ENCODE results near the gene DYNC1LI1.

DYNC1LI1 gene

DNA sequence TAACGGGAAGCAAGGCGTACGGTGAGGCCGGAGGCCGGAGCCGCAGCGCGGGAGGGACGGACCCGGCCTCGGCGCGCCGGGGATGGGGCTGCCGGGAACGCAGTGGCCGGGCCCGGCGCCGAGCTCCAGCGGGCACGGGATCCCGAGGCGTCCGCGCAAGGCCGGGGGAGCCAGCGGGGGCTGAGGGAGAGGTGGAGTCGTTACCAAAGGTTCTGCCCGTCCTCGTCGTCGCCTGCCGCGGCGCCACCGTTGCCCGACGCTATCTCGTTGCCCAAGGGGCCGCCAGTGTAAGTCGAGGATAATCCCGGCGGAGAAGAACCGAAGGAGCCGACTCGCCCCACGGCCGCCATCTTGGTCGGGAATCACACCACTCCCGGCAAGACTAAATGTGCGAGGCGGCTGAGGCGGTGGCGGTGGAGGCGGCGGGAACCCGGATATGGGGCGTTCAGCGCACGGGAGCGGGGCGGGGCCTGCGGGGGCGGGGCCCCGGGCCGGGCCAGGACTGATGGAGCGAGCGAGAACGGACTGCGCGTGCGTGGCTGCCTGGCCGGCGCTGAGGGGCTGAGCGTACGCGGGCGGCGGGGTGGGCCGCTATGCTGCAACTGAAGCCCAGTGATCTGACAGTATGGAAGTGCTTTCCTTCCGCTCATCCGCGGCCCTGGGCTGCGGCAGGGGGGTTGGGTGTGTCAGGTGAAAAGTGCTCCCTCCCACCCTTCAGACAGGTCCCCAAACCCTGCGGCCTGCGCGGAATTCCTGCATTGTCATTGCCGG, at the start of gene DYNC1LI1:
Gene DYNC1LI1, minus strand, starts transcription at position 438 of the 771 bp plus-strand sequence. Its CDS starts 88 bp downstream, at position 350.
- peak; percentile 92 for DNase-seq

DNA sequence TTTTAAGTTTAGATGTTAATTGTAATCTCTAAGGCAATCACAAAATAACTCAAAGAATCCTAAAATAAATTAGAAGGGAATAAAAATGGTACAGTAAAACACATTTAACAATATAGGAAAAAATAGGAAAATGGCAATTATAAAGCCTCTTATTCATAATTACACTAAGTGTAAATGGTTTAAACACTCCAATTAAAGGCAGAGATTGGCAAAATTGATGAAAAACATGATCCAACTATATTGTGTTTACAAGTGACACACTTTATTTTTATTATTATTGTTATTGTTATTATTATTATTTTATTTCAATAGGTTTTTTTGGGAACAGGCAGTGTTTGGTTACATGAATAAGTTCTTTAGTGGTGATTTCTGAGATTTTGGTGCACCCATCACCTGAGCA, 48.7 kb upstream of the DYNC1LI1 start:
- no peak for DNase-seq

DNA sequence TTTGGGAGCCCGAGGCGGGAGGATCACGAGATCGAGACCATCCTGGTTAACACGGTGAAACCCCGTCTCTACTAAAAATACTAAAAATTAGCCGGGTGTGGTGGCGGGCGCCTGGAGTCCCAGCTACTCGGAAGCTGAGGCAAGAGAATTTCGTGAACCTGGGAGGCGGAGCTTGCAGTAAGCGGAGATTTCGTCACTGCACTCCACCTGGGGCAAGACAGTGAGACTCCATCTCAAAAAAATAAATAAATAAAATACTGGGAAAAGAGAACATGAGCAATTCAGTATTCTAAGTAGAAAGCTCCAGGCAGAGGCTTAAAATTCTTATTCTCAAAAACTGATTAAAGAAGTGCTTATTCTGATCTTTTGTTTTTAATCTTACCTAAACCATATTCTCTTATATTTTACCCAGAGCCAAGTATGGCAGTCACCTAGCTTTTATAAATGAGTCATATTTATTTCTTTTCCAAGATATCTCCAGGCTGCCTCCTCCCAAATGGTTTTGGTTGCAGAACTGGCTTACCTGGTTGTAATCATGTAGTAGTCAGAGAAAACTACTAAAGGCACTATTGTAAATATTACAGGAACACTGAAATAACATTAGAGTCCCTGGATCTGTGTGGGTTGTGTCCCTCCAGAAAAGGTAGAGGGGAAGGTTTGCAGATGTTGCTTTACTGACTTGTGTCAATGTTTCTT, 45.8 kb upstream of the DYNC1LI1 start:
- no peak for DNase-seq

DNA sequence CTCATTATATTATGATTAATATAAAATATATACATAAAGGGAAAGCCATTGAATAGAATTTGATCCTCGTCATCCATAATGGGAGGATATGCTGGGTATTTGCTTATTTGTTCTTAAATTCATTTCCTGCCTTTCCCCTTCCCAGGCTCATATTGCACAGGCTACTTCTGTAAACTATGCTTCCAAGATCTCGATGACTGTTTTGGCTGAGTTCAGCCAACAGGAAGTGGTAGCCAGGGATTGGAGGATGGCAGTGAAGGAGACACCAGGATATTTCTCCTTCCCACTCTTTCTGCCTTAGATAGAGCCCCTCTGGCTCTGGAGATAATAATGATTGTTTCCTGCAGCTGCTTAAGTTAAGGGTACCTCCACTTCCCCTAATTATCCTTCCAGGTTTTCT, 44.3 kb upstream of the DYNC1LI1 start:
- peak; percentile 24 for DNase-seq

DNA sequence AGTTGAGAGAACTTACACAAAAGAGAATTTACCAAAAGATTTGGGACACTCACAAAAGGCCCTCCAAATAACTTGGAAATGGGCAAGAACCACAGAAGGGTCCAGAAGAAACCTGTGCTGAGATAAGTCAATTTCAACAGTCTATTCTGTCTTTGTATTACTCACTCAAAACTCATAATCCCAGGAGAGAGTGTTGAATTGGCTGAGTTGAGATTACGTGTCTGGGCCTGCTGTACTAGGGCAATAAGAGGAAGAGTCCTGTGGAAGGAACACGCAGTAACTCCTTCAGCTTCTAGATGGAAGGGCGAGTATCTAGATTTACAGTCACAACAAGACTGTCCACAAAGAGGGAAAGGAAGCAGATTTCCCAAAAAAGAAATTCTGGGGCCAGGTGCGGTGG, 42.5 kb upstream of the DYNC1LI1 start:
- no peak for DNase-seq

DNA sequence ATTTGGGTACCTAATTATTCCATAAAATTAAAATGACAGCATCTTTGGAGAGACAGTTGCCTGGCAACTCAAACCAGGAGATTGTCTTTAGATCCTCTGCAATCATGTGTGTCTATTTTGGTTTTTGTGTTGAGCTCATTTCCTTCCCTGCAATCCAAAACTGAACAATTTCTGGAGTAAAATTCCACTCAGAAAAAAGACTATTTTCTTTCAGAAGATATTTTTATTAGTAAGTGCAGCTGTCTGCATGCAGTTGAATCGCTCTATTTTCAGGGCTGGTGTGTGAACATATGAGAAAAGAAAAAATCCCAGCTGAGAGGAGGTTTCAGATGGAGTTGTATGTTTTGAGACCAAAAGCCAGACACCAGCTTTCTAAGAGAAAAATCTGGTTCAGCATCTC, 41.9 kb upstream of the DYNC1LI1 start:
- no peak for DNase-seq

DNA sequence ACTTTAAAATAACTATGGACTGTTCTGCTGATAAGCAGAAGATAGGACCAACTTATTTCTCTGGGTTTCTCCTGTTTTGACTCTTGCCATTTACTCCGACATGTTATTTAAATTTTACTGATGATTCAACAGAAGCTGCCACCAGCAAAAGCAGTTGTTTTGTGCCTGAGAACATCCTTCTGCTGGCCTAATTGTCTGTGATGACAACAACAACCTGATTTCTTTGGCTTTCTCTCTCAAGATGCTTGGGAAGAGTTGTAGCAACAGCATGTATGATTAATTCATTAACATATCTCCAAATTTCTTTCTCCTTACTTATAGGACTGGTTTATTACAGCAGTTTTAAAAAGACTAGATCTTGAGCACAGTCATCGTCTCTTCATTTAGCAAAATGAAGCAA, 36.9 kb upstream of the DYNC1LI1 start:
- no peak for DNase-seq

DNA sequence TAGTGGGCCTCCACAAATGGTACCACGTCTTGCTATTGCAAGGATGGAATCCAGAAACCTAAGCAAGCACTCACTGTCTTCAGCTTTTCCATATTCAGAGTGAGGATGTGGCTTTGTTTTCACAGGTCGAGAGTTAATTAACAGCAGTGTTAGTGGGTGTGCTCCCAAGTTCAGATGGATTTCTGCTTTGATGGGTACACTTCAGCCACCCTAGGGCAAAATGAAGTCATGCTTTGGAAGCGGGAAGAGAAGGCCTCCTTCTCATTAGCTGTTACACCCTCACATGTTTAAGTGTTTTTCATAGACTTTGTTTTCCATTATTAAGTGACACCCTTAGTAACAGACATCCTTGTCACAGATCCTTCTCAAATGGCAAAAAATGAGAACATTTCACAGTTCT, 36.3 kb upstream of the DYNC1LI1 start:
- DNase-seq, result no peak

DNA sequence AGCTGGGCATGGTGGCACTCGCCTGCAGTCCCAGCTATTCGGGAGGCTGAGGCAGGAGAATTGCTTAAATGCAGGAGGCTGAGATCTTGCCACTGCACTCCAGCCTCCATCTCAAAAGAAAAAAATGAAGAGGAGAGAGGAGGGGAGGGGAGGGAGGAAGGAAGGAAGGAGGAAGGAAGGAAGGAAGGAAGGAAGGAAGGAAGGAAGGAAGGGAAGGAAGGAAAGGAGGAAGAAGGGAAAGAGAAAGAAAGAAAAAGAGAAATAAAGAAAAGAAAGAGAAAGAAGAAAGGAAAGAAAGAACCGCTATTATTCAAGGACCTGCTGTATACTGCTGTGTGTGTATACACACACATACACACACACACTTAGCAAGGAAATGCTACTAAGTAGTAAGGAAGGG, 35.6 kb upstream of the DYNC1LI1 start:
- DNase-seq, result no peak

DNA sequence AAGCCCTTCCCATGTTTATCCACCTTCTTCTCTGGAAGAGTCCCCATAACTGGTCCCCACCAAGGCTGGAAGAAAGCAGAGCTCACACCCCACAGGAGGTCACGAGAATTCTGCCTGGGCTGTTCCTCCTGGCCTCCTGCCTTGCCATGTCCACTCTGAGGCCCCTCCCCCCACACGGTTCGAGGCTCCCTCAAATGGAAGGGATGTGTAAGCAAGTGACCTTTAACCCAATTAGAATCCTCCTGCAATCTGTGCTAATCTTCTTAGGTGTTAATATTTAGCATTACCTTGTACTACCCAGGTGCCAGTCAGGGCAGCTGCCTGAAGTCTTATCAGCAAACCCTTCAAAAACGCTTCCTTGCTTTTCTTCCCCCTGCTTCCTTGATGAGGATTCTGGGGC, 32.4 kb upstream of the DYNC1LI1 start:
- DNase-seq, result no peak

DNA sequence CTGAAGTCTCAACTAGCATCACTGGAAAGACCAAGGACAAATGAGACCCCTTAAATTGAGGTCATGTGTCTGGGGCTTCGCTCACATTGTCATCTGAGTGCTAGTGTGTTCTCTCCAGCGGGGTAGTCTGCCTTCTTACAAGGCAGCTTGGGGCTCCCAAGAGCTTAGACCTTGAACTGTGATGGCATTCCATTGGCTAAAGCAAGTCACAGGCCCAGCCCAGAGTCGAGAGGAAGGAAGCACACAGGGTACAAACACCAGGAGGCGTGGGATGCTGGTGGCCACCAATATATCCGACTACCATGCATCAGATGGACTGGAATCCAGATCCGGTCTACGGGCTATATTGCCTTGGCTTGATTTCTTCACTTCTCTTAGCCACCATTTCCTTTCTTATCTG, 31.5 kb upstream of the DYNC1LI1 start:
- DNase-seq, result no peak

DNA sequence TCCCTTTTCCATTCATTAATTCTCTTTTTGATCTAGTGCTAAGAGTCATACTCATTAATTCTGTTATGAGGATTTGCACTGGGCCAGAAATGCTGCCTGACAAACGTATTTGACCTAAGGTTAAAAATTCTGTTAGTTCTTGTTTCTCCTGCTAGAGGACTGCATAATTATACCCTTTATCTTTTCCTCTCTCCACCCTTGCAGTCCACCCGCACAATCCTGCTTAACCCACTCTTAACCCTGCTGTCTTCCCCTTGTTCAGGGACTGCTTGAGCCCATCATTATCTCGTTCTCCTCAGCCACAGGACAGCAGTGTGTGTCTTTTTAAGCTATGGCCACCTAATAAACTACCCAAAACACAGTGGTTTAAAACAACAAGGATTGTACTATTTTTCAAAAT, 31.1 kb upstream of the DYNC1LI1 start:
- DNase-seq, result no peak

DNA sequence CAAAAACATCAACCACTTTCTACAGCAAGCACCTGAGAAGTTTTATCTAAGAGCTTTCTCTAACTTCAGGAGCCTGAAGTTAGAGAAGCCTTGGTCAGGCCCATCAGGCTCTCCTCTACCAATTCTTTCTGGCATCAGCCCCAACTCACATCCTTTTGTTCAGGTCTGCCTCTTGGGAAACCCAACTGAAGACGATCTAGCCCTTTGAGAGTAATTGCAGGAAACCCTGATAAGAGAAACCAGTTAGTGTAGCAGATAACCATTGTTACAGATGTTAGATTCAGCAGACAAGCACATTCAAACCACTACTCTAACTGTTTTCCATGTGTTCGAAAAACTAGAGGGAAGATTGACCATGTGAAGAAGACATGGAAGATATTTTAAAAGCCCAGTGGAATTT, 27.0 kb upstream of the DYNC1LI1 start:
- no peak for DNase-seq

DNA sequence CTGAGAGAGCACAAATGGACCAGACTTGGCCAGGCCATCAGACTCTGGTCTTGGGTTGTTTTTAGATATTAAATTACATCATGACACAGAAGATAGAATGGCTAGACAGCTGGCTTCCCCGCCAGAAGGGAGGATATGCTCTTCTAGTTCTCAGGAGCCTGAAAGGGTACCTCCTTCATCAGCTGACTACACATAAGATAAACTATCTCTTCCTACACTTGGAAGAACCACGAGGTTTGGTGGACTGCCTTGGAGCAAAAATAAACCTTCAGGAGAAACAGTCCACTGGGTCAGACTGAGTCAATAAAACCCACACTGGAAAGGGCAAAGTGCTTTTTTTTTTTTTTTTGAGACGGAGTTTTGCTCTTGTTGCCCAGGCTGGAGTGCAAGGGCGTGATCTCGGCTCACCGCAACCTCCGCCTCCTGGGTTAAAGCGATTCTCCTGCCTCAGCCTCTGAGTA, 26.3 kb upstream of the DYNC1LI1 start:
- peak; percentile 3 for DNase-seq

DNA sequence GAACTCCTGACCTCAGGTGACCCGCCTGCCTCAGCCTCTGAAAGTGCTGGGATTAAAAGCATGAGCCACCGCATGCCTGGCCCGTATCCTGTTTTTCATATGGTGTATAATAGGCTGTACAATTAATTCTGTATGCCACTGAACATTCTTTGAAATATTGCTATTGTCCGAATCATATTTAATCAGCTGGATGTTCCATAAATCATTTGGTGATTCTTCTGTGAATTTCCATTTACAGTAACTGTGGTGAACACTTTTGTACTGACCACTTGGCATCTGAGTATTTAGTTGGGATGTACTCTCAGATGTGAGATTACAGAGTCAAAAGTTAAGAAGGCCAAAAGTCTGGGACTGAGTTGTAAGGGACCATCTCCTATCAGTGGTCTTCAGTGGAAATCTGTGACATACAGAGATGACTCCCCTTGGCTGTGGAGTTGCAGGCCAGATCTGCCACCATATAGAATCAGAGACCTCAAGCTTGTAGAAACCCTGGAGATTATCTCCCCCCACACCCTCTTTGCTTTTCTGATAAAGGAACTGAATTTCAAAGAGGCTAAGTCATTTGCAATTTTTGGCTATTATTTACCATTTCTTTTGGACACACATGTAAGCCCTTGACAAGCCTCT, 25.7 kb upstream of the DYNC1LI1 start:
- DNase-seq, result no peak

DNA sequence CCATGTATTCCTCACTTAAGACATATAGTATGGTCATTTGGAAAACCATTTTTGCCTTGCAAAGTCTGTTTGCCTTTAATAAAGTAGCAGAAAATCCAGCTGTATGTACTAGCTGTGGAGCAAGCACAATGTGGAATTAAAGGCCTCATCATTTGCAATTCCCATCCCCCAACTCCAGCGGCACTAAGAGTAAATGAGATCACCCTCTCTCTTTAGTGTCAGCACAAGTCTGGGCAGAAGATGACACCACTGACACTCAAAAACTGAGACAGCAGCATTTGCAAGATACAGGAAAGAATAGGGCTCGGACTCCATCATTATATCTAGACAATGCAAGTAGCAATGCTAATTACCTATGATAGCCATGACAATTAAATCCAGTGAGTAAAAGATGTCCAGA, 24.7 kb upstream of the DYNC1LI1 start:
- no peak for DNase-seq

DNA sequence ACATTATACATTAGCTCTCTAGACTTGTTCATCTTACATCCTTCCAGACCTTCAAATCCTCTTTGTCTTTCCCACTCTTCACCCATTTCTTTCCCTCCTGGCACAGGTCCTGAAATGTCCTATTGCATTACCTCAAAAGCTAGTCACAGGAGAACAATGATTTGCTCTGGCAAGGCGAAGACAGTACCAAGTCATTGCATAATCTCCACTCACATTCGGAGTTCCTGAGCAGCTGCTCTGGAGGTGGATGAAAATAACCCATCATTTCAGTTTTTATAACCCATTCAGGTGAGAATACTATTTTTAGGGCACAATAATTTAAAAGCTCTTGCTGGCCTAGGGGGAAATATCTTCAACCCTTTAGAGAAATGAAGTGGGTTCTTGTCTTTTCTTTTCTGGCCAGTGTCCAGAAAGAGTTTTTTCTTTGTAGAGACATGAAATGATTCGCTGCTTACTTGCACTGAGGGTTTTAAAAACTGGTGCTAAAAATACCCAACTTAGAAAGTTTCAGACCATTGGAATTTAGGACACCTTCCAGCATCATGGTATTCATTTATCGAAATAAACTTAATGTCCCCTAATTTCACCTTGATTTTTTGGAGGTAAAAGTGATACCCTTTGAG, 23.4 kb upstream of the DYNC1LI1 start:
- no peak for DNase-seq

DNA sequence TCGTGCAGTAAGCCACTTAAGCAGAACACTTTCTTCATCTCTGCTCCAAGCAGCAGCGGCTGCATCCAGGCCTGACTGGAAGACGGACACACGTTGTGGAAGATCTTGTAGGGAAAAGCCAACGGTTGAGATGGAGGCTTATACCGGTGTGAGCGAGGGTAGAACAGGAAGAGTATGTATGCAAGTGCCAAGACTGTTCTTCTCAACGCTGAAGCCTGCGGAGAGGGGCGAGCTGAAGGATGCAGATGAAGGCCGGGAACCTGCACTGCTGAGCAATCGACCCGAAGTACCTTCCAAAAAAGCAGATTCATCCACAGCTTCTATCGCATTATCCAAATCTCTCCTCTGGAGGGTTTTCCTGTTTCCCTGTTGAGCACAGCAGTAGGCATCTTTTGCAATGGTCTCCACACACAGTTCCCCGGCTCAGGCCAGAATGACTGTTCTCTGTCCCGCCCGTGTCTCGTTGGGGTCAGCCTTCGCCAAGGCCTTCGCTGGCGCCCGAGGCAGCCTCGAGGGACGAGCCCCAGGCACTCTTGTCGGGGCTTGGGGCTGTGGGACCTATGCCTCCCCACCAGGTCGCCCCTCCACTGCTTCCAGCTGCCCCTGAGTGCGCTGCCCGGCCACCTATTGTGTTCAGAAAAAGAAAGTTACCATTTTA, 22.2 kb upstream of the DYNC1LI1 start:
- no peak for DNase-seq

DNA sequence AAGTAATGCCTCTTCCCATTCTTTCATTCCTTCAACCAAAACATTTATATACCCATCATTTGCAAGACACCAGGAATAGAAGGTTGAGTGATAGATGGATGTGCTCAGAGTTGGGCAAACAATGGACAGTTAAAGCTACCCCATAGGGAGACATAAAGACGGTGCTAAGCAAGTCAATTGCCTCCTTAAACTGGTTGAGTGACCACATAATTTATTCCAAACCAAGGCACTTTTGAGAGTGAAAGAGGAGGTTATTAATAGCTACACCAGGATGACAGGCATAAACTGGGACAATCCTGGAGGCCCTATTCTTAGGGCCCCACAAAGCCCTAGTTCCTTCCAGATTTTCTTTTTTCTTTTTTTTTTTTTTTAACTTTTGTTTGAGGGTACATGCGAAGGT, 21.4 kb upstream of the DYNC1LI1 start:
- DNase-seq, result no peak

DNA sequence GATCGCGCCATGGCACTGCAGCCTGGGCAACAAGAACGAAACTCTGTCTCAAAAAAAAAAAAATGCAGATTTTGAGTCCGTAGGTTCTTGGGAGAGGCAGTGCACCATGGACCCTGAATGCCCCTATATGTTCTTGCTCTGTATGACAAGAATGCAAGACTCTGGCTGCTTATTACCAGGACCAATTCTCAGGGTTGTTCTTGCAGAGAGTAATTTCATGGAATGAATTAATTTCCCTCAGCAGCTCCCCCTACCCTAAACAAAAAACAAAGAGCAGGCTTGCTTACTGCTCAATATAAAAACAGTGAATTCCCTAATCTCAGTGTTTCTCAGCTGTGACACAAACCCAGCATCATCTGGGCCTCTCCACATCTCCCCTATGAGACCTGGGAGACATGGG, 20.5 kb upstream of the DYNC1LI1 start:
- no peak for DNase-seq

DNA sequence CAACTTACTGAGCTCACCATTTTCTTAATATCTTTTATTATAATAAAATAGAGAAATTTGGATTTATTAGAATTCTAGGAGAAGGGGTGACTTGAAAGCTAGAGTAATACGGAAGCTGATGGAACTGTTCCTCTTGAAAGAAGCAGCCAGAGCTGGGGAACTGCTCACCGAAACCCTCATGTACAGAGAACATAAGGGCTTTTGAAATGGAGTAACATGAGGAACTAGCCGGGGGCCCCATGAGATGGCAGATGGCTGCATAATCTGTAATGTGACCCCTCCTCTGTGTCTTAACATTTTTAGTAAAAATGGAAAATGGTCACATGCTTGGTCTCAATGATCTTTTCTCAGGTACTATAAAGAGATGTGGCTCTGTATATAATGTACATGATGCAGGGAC, 15.7 kb upstream of the DYNC1LI1 start:
- peak; percentile 57 for DNase-seq

DNA sequence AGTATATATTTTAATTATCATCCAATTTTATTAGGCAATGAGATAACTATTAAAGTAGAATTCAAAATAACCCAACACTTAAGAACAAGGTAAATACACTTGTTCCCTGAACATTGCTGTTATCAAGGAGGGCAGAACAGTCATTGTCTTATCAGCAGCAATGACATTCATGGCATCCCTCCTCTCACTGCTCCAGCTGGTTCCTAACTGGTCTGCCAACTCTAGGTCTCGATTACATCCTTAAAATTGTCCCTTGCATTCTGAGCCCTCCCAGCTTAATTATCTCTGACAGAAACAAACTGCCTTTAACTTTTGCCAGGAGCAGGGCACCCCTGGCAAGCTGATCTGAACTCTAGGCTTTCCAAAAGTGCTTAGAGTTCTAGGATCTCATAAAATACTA, 14.0 kb upstream of the DYNC1LI1 start:
- peak; percentile 30 for DNase-seq

DNA sequence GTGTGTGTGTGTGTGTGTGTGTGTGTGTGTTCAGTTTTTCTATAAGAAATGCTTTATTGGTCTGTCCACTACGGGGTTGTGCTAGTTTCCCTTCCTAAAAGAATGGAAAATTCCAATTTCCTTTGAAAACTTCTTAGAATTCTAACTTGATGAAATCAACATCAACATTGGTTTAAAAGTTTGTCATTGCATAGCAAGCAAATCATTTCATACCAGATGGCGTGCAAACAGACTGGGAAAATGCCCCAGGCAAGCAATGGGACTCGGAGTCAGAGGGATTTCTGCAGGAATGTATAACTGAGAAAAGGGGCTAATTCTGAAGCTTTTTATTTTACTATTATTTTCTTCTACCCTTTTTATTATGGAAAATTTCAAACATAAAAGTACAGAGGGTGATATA, 13.1 kb upstream of the DYNC1LI1 start:
- peak; percentile 9 for DNase-seq

All from NCI-H69 (cell line).